ENCODE results near the gene TRAF3.

DNA sequence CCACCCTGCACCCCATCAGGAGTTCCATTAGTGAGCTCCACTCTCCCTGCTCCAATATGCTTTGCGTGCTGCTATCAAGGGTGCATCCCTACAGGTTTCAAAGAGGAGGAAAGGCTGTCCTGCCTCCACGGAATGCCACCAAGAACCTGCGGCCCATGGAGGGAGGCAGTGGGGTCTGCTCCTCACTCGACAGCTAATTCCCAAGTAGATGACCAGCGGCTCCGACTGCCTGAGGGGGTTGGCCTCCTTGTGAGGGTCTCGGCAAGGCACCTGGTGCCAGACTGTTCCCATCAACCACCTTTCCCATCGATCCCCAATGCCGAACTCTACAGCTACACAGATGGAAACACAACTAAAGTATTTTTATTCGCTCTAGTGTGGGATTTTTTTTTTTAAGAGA, 181.2 kb downstream of the TRAF3 start:
- no peak for TF ChIP-seq EZH2 (IDR thresholded peaks at IDR 0.05; ENCODE audit: borderline replicate concordance, low read length)
- TF ChIP-seq, protein P1, sequence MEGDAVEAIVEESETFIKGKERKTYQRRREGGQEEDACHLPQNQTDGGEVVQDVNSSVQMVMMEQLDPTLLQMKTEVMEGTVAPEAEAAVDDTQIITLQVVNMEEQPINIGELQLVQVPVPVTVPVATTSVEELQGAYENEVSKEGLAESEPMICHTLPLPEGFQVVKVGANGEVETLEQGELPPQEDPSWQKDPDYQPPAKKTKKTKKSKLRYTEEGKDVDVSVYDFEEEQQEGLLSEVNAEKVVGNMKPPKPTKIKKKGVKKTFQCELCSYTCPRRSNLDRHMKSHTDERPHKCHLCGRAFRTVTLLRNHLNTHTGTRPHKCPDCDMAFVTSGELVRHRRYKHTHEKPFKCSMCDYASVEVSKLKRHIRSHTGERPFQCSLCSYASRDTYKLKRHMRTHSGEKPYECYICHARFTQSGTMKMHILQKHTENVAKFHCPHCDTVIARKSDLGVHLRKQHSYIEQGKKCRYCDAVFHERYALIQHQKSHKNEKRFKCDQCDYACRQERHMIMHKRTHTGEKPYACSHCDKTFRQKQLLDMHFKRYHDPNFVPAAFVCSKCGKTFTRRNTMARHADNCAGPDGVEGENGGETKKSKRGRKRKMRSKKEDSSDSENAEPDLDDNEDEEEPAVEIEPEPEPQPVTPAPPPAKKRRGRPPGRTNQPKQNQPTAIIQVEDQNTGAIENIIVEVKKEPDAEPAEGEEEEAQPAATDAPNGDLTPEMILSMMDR (IDR thresholded peaks at IDR 0.05; ENCODE audit: low read length): no peak

Measured in OCI-LY1 (cell line).